GM19324 (cell line): ENCODE measurements around the gene RBM47.
"Not testable (repeated sequence)": the region's sequence is repeated elsewhere in the genome, so short reads cannot be mapped to it uniquely, and the experiment has no call there.

Source experiments
- ATAC-seq: cut with Tn5 transposase; IDR thresholded peaks from one replicate; pipeline ENCODE4 v1.9.1; 2021; ENCODE audit warnings: mild to moderate bottlenecking, moderate library complexity; ENCODE audit not compliant: unreplicated experiment, low FRiP score

Gene RBM47

GRCh38 chr4:40421839-40422708, 207.6 kb downstream of the RBM47 start:
- ATAC-seq = no peak

- no peak for ATAC-seq
Measured at GRCh38 chr4:40419231-40419912, 210.3 kb downstream of the RBM47 start.

- ATAC-seq = no peak
Measured at GRCh38 chr4:40418430-40419230, 211.0 kb downstream of the RBM47 start.

- no peak for ATAC-seq
Measured at GRCh38 chr4:40417941-40418340, 211.7 kb downstream of the RBM47 start.

GRCh38 chr4:40414673-40415072, 215.0 kb downstream of the RBM47 start:
- no peak for ATAC-seq

- ATAC-seq = no peak
Measured at GRCh38 chr4:40412866-40413795, 216.5 kb downstream of the RBM47 start.

GRCh38 chr4:40412388-40412787, 217.3 kb downstream of the RBM47 start:
- ATAC-seq = no peak

- no peak for ATAC-seq
Measured at GRCh38 chr4:40409835-40410234, 219.8 kb downstream of the RBM47 start.

- not testable (repeated sequence) for ATAC-seq
Measured at GRCh38 chr4:40407468-40407867, 222.2 kb downstream of the RBM47 start.

- no peak for ATAC-seq
Measured at GRCh38 chr4:40406340-40406739, 223.3 kb downstream of the RBM47 start.

- no peak for ATAC-seq
Measured at GRCh38 chr4:40405193-40405592, 224.5 kb downstream of the RBM47 start.

- no peak for ATAC-seq
Measured at GRCh38 chr4:40403081-40403480, 226.6 kb downstream of the RBM47 start.

GRCh38 chr4:40402556-40402955, 227.1 kb downstream of the RBM47 start:
- ATAC-seq = no peak

- no peak for ATAC-seq
Measured at GRCh38 chr4:40401631-40402030, 228.0 kb downstream of the RBM47 start.

- ATAC-seq = no peak
Measured at GRCh38 chr4:40401096-40401495, 228.6 kb downstream of the RBM47 start.

- ATAC-seq = no peak
Measured at GRCh38 chr4:40399578-40399977, 230.1 kb downstream of the RBM47 start.

GRCh38 chr4:40395908-40396793, 233.5 kb downstream of the RBM47 start:
- ATAC-seq = no peak

GRCh38 chr4:40395166-40395900, 234.3 kb downstream of the RBM47 start:
- no peak for ATAC-seq
